ENCODE results near the gene PTPRN2. TPM values are rescaled to one million over a fixed set of nuclear protein-coding genes. Genes with fewer than 3 reads are reported as not detected.

The PTPRN2 gene
- total and polyA plus RNA-seq, 2 of the 8 experiments (the other 6 are each of a cell fraction or from before 2014, with no cell fraction given) = 2.6 to 4.5 TPM

GRCh38 chr7:158555034-158555520 lies 32.5 kb downstream of the PTPRN2 start (continued):
- no peak for TF ChIP-seq POLR2AphosphoS5 (IDR thresholded peaks at IDR 0.05; ENCODE audit: low read depth, low read length)
- no peak for TF ChIP-seq SP4 (IDR thresholded peaks at IDR 0.05; ENCODE audit: low read length)
- no peak for TF ChIP-seq BACH1 (IDR thresholded peaks at IDR 0.05; ENCODE audit: low read length)
- TF ChIP-seq, protein P1, sequence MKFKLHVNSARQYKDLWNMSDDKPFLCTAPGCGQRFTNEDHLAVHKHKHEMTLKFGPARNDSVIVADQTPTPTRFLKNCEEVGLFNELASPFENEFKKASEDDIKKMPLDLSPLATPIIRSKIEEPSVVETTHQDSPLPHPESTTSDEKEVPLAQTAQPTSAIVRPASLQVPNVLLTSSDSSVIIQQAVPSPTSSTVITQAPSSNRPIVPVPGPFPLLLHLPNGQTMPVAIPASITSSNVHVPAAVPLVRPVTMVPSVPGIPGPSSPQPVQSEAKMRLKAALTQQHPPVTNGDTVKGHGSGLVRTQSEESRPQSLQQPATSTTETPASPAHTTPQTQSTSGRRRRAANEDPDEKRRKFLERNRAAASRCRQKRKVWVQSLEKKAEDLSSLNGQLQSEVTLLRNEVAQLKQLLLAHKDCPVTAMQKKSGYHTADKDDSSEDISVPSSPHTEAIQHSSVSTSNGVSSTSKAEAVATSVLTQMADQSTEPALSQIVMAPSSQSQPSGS (IDR thresholded peaks at IDR 0.05; ENCODE audit: low read length) = no peak

Data from H1 (cell line).